COLO829 (cell line): ENCODE results near the gene PPWD1.

Experiments
- DNase-seq: peaks from one replicate; pipeline ENCODE4 v3.0.0; 2012; ENCODE audit warnings: low spot score

PPWD1 gene

GRCh38 chr5:65624025-65624570, 61.0 kb downstream of the PPWD1 start, which contains the start of gene TRIM23:
TRIM23 (minus strand) TSS chr5:65624333; CDS start chr5:65624274, 59 bp downstream.
- peak; percentile 63 for DNase-seq

DNA sequence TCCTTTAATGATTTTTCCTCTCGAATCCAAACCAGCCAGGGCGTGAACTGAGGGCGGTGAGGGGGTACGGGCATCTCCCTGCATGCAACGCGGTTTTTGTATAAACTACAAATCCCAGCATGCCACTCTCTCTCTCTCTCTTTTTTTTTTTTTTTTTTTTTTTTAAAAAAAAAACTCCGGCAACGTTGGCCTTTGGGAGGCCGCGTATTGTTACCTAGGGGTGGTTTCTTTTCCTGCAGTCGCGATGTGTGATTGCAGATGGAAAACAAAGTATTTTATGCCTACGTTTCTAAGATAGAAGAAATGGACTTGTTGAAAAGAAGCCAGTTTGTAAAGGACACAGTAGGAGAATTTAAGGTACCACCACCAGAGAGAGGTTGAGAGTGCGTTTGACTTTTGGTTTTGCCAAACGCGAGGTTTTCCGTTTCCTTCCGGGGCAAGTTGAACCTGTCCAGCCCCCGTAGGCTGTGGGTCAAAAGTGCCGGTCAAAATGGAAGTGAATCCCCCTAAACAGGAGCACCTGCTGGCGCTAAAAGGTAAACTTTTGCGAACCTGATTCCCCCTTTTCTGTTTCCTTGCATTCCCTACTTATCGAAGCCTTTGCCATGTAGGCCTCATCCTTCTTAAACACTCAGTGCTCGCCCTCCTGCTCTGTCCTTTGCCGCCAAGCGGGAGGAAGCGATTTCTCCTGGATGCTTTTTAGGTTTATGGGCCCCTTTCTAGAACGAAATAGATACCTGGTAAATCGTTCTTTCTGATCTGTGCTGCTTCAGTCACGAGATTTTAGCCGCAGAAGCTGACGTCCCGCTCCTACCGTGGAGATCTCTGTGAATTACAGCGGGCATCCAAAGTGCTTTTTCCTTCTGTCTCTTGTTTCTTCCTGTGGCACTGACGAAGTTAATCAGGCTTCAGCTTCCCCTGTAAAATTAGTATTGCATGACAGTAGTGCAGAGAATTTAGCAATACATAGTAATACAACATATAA, 61.8 kb downstream of the PPWD1 start, which contains the start of the genes SHLD3 and TRAPPC13:
SHLD3 (plus strand) TSS at position 457 of the 985 bp plus-strand sequence. CDS start 4,561 bp downstream, outside the sequence.
TRAPPC13 (plus strand) TSS at position 457 of the 985 bp plus-strand sequence; CDS start at position 491, 34 bp downstream.
- peak; percentile 29 for DNase-seq

DNA sequence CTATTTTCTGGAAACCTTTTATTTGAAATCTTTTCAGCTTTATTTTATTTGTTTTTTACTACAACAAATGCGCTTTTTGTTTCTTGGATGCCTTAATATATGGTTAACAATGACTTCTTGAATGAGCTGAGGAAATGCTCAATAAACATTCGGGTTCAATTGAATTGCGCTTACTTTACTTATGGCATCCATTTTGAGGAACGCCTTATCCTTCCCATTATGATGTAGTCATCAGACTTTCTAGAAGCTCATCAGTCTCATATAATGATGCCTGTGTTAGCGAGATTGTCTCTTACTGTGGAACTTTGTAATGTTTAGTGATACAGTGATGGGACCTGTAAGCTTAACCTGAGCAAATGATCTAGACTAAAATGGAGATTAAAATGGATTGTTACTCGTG, 62.6 kb downstream of the PPWD1 start:
- peak; percentile 2 for DNase-seq

GRCh38 chr5:65630981-65631380, 67.9 kb downstream of the PPWD1 start:
- DNase-seq = no peak
